ENCODE measurements around the gene ZNF692. TPM values are rescaled to one million over a fixed set of nuclear protein-coding genes. Genes with fewer than 3 reads are reported as not detected.

The ZNF692 gene
- total and polyA plus RNA-seq, 2 of the 13 experiments (the other 11 are each of a cell fraction or from before 2014, with no cell fraction given): 27.3 to 45.8 TPM

GRCh38 chr1:248837781-248838356, 21.0 kb downstream of the ZNF692 start, which contains the start of gene ZNF672 (continued):
- TF ChIP-seq STAT6 (CRISPR knock-in tag; IDR thresholded peaks at IDR 0.05; ENCODE audit: borderline replicate concordance) (no peak; the same call in 1 of the 2 replicates), SATB2 (CRISPR knock-in tag; IDR thresholded peaks at IDR 0.05) (no peak), ZNF891 (CRISPR knock-in tag; IDR thresholded peaks at IDR 0.05) (no peak), AGO1 (IDR thresholded peaks at IDR 0.05; ENCODE audit: low read depth, low read length, poor library complexity, severe bottlenecking) (peak; percentile 65), ZNF253 (CRISPR knock-in tag; IDR thresholded peaks at IDR 0.05; ENCODE audit: borderline replicate concordance) (no peak), NPAS2 (CRISPR knock-in tag; IDR thresholded peaks at IDR 0.05; ENCODE audit: borderline replicate concordance) (no peak), HNF4A (CRISPR knock-in tag; IDR thresholded peaks at IDR 0.05) (0 out of 2 replicates have a peak, but pooled peaks have one; percentile 4), GATA4 (IDR thresholded peaks at IDR 0.05; ENCODE audit: borderline replicate concordance, low read depth) (0 out of 2 replicates have a peak, but pooled peaks have one; percentile 66), ZMYM2 (CRISPR knock-in tag; IDR thresholded peaks at IDR 0.05) (0 out of 2 replicates have a peak, but pooled peaks have one; percentile 51), ZFX (CRISPR knock-in tag; IDR thresholded peaks at IDR 0.05; ENCODE audit: low read depth) (no peak), ZNF17 (CRISPR knock-in tag; IDR thresholded peaks at IDR 0.05) (no peak), EZH2 (conservative IDR thresholded peaks at IDR 0.05; ENCODE audit: low read depth, low read length) (no peak), ZNF503 (CRISPR knock-in tag; IDR thresholded peaks at IDR 0.05) (no peak), SALL2 (CRISPR knock-in tag; IDR thresholded peaks at IDR 0.05) (no peak), ZBTB26 (CRISPR knock-in tag; IDR thresholded peaks at IDR 0.05; ENCODE audit: borderline replicate concordance) (no peak), ZNF510 (CRISPR knock-in tag; IDR thresholded peaks at IDR 0.05; ENCODE audit: low read depth) (no peak), ZNF556 (CRISPR knock-in tag; IDR thresholded peaks at IDR 0.05; ENCODE audit: borderline replicate concordance) (peak; percentile 31; the same call in 1 of the 2 replicates), ZNF317 (CRISPR knock-in tag; IDR thresholded peaks at IDR 0.05) (no peak), SRSF1 (optimal IDR thresholded peaks at IDR 0.05; ENCODE audit: low read depth, low read length) (no peak), ARID5B (CRISPR knock-in tag; IDR thresholded peaks at IDR 0.05) (peak; percentile 37; the same call in 1 of the 2 replicates)

All from HepG2 (cell line).